Measurements from ENCODE around the gene ADAM8.

ADAM8 gene

GRCh38 chr10:133217800-133218589, 58.7 kb downstream of the ADAM8 start:
- H3K27me3 ChIP-seq (ENCODE audit: control insufficient read depth in 5 of 5, insufficient read depth in 4 of 5, low read length in 5 of 5) = peaks cover 19 to 36% (median 29%) of the 10 kb centered on the region in 5 donors
- H3K27ac ChIP-seq (ENCODE audit: low read depth, low read length) = no peak overlapping the region
- H3K36me3 ChIP-seq (ENCODE audit: control insufficient read depth in 5 of 5, insufficient read depth in 5 of 5, low read length in 5 of 5) = no peaks in the 10 kb centered on the region
- H3K4me3 ChIP-seq (ENCODE audit: low read depth in 1 of 5, low read length in 5 of 5) = no peak overlapping the region
- no peaks in the 10 kb centered on the region for H3K9me3 ChIP-seq (ENCODE audit: control insufficient read depth in 5 of 5, low read length in 5 of 5)
- no peak overlapping the region for H3K9ac ChIP-seq (ENCODE audit: low read length in 5 of 5)
- H3K4me1 ChIP-seq (ENCODE audit: control insufficient read depth in 5 of 5, insufficient read depth in 5 of 5, low read length in 5 of 5) = no peaks in the 10 kb centered on the region

DNA sequence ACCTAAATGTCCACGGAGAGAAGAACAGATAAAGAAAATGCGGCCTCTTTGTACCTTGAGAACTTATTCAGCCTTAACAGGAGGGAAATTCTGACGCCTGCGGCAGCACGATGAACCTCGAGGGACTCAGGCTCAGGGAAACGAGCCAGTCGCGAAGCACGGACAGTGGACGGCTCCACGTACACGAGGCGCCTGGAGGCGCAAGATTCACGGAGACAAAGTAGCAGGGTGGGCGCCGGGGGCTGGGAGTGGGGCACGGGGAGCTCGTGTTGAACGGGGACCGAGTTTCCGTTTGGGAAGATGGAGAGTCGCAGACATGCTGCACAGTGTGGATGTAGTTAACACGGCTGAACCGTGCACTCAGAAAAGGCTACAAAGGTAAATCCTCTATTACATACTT, 59.9 kb downstream of the ADAM8 start:
- H3K27me3 ChIP-seq (ENCODE audit: control insufficient read depth in 5 of 5, insufficient read depth in 4 of 5, low read length in 5 of 5) = peaks cover 19 to 36% (median 31%) of the 10 kb centered on the region in 5 donors
- no peak overlapping the region for H3K4me3 ChIP-seq (ENCODE audit: low read depth in 1 of 5, low read length in 5 of 5)
- no peaks in the 10 kb centered on the region for H3K4me1 ChIP-seq (ENCODE audit: control insufficient read depth in 5 of 5, insufficient read depth in 5 of 5, low read length in 5 of 5)
- H3K9me3 ChIP-seq (ENCODE audit: control insufficient read depth in 5 of 5, low read length in 5 of 5) = no peaks in the 10 kb centered on the region
- no peaks in the 10 kb centered on the region for H3K36me3 ChIP-seq (ENCODE audit: control insufficient read depth in 5 of 5, insufficient read depth in 5 of 5, low read length in 5 of 5)
- H3K9ac ChIP-seq (ENCODE audit: low read length in 5 of 5) = no peak overlapping the region
- H3K27ac ChIP-seq (ENCODE audit: low read depth, low read length) = no peak overlapping the region

GRCh38 chr10:133215586-133215985, 61.1 kb downstream of the ADAM8 start:
- Histone ChIP-seq H3K4me3 (ENCODE audit: low read depth in 1 of 5, low read length in 5 of 5) (no peak overlapping the region), H3K36me3 (ENCODE audit: control insufficient read depth in 5 of 5, insufficient read depth in 5 of 5, low read length in 5 of 5) (no peaks in the 10 kb centered on the region), H3K27ac (ENCODE audit: low read depth, low read length) (no peak overlapping the region), H3K4me1 (ENCODE audit: control insufficient read depth in 5 of 5, insufficient read depth in 5 of 5, low read length in 5 of 5) (no peaks in the 10 kb centered on the region), H3K9me3 (ENCODE audit: control insufficient read depth in 5 of 5, low read length in 5 of 5) (no peaks in the 10 kb centered on the region), H3K9ac (ENCODE audit: low read length in 5 of 5) (no peak overlapping the region), H3K27me3 (ENCODE audit: control insufficient read depth in 5 of 5, insufficient read depth in 4 of 5, low read length in 5 of 5) (peaks cover 14 to 37% (median 23%) of the 10 kb centered on the region in 5 donors)

DNA sequence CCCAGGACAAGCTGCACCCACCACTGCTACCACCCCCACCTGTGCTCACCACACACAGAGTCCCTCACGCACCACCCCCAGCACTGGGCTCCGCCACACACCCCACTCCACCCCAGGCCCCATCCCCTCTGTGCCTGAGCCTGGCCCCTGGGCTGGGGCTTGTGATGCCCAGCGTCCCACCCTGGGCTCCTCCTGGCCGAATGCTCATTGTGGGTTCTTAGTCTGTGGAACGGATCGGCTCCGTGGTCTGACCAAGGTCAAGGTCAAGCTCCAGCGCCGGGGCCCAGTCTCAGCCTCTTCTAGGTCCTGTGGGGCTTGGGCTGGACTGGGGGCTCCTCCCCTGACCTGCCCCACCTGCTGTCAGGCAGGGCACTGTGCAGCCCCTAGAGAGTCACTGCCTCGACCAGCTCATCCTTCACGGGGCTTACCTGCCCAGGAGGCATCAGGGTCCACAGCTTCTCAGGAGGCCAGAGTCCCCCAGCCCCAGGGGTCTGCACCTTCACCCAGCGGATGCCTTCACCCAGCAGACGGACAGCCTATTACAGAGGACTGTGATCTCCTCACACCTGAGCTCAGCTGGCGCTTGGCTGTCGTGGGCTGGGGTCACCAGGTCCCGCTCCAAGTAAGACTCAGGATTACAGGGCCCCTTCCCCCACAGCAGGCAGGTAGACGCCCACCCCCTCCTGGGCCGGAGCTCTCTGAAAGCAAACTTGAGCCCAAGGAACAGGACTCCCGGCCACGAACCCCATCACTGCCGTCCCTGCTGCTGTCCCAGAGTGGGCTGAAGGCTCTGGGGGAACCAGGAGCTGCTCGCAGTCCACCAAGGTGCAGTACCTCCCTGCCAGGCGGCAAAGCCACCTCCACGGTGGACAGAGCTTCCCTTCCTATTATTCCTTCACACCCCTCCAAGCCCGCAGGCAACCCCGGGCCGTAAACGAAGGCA, 61.9 kb downstream of the ADAM8 start:
- Histone ChIP-seq H3K4me3 (ENCODE audit: low read depth in 1 of 5, low read length in 5 of 5) (no peak overlapping the region), H3K27me3 (ENCODE audit: control insufficient read depth in 5 of 5, insufficient read depth in 4 of 5, low read length in 5 of 5) (peaks cover 13 to 36% (median 21%) of the 10 kb centered on the region in 5 donors), H3K27ac (ENCODE audit: low read depth, low read length) (no peak overlapping the region), H3K36me3 (ENCODE audit: control insufficient read depth in 5 of 5, insufficient read depth in 5 of 5, low read length in 5 of 5) (no peaks in the 10 kb centered on the region), H3K9me3 (ENCODE audit: control insufficient read depth in 5 of 5, low read length in 5 of 5) (no peaks in the 10 kb centered on the region), H3K9ac (ENCODE audit: low read length in 5 of 5) (no peak overlapping the region), H3K4me1 (ENCODE audit: control insufficient read depth in 5 of 5, insufficient read depth in 5 of 5, low read length in 5 of 5) (no peaks in the 10 kb centered on the region)

DNA sequence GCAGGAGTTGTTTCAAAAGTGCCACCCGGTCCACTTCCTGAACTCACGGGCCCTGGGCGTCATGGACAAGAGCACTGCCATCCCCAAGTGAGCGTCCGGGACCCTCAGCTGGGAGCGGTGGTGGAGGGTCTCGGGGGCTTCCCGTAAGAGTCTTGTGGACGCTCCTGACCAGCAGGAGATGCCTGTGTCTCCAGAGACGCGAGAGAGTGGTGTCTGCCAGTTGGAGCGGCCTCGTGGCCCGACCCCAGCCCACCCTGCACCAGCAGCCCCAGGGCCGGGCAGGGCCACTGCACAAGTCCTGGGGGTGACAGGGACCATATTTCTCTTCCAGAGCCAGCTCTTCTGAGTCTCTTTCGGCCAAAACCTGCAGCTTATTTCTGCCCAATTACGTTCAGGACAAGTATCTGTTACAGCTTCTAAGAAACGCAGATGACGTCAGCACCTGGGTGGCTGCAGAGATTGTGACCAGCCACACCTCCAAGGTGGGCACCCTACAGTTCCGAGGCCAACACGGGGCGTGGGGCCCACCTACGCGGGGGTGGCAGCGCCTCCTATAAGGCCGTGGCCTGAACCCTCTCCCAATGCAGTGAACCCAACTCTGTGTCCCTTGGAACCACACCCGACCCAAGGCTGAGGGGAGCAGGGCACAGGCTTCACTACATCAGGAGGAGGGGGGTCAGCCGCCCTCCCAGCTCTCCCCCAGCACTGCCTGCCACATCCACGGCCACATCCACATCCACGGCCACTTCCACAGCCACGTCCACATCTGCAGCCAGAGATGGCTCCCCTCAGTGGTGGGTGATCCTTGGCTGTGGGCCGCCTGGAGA, 62.8 kb downstream of the ADAM8 start:
- H3K36me3 ChIP-seq (ENCODE audit: control insufficient read depth in 5 of 5, insufficient read depth in 5 of 5, low read length in 5 of 5) = no peaks in the 10 kb centered on the region
- no peak overlapping the region for H3K9ac ChIP-seq (ENCODE audit: low read length in 5 of 5)
- no peaks in the 10 kb centered on the region for H3K4me1 ChIP-seq (ENCODE audit: control insufficient read depth in 5 of 5, insufficient read depth in 5 of 5, low read length in 5 of 5)
- peaks cover 0 to 3% (median 0%) of the 10 kb centered on the region in 5 donors for H3K9me3 ChIP-seq (ENCODE audit: control insufficient read depth in 5 of 5, low read length in 5 of 5)
- no peak overlapping the region for H3K4me3 ChIP-seq (ENCODE audit: low read depth in 1 of 5, low read length in 5 of 5)
- H3K27ac ChIP-seq (ENCODE audit: low read depth, low read length) = no peak overlapping the region
- peaks cover 7 to 27% (median 13%) of the 10 kb centered on the region in 5 donors for H3K27me3 ChIP-seq (ENCODE audit: control insufficient read depth in 5 of 5, insufficient read depth in 4 of 5, low read length in 5 of 5)

DNA sequence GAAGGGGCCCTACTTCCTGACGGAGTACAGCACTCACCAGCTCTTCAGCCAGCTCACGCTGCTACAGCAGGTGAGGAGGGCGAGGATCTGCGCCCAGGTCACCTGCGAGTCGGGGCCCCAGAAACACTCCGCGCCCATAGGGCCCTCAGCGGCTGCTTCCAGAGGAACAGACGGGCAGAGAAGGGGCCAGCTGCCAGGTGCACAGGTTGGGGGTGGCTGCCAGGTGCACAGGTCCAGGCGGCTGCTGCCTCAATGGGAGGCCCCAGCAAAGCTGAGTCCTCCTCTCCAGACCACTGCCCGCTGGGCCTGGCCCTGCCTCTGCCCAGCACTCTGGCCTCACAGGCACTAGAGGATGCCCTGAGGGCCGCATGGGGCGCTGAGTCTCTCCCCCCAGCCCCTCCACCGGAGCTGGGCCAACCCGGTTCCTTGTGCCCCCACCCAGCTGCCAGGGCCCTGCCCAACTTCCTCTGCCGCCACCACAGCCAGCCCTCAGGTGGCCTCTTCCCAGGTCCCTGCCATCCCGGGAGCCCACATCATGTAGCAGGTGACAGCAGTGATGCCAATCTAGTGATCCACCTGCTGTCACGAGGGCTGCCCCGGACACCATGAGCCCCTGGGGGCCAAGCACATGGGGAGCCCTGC, 63.7 kb downstream of the ADAM8 start:
- no peaks in the 10 kb centered on the region for H3K4me1 ChIP-seq (ENCODE audit: control insufficient read depth in 5 of 5, insufficient read depth in 5 of 5, low read length in 5 of 5)
- no peaks in the 10 kb centered on the region for H3K36me3 ChIP-seq (ENCODE audit: control insufficient read depth in 5 of 5, insufficient read depth in 5 of 5, low read length in 5 of 5)
- no peak overlapping the region for H3K9ac ChIP-seq (ENCODE audit: low read length in 5 of 5)
- H3K4me3 ChIP-seq (ENCODE audit: low read depth in 1 of 5, low read length in 5 of 5) = no peak overlapping the region
- H3K27ac ChIP-seq (ENCODE audit: low read depth, low read length) = no peak overlapping the region
- peaks cover 0 to 3% (median 0%) of the 10 kb centered on the region in 5 donors for H3K9me3 ChIP-seq (ENCODE audit: control insufficient read depth in 5 of 5, low read length in 5 of 5)
- peaks cover 7 to 26% (median 13%) of the 10 kb centered on the region in 5 donors for H3K27me3 ChIP-seq (ENCODE audit: control insufficient read depth in 5 of 5, insufficient read depth in 4 of 5, low read length in 5 of 5)
